Endothelial cell of umbilical vein (primary cell): ENCODE results near the gene OOSP4B. TPM values are rescaled to one million over a fixed set of nuclear protein-coding genes. Genes with fewer than 3 reads are reported as not detected.

Source experiments
- BruUV-seq: library from RNA; stranded (reverse); fragments of 400-500 nt; replicated peaks from 2 replicates; lab custom pipeline; 2021; lab: Mats Ljungman, UMichigan
- CTCF ChIA-PET: fragments of 300-600, 350-600 bp; sonication (Branson Sonifier 250); formaldehyde crosslinking; loops from one replicate; lab custom pipeline; 2021; ENCODE audit warnings: antibody characterized with exemption, inconsistent platforms; lab: Charles Lee
- POLR2A ChIA-PET: fragments of 300-600, 350-600 bp; sonication (Branson Sonifier 250); formaldehyde crosslinking; loops from one replicate; lab custom pipeline; 2021; ENCODE audit warnings: antibody characterized with exemption, inconsistent platforms; lab: Charles Lee
- DNase-seq: peaks from one replicate; pipeline ENCODE4 v3.0.0-alpha.2; 2011; ENCODE audit warnings: low read depth, low spot score
- FAIRE-seq: peaks from 2 replicates; lab custom pipeline; 2011; peaks lifted over from hg19 to GRCh38; lab: Jason Lieb, UNC
- H2AFZ ChIP-seq: 2 replicates; pipeline ENCODE4 v1.6.0; 2012; ENCODE audit warnings: low read depth, low read length, control low read depth, inconsistent platforms
- H3K27ac ChIP-seq: 2 replicates; pipeline ENCODE4 v1.5.1; 2011; ENCODE audit warnings: low read depth, mild to moderate bottlenecking, control low read depth, low read length, moderate library complexity; ENCODE audit not compliant: insufficient read depth
- H3K27me3 ChIP-seq, 2 experiments: 2 replicates each; pipeline versions ENCODE4 v1.6.0 to v1.6.1; 2011; ENCODE audit warnings: low read length in 2 of 2, mixed read lengths in 1 of 2; ENCODE audit not compliant: control insufficient read depth in 2 of 2, insufficient read depth in 2 of 2
- H3K36me3 ChIP-seq, 2 experiments: 2 replicates in 1 of 2; 3 replicates in 1 of 2; pipeline ENCODE4 v1.5.1; 2011; ENCODE audit warnings: low read length in 2 of 2, mild to moderate bottlenecking in 1 of 2, moderate library complexity in 1 of 2; ENCODE audit not compliant: control insufficient read depth in 2 of 2, insufficient read depth in 2 of 2; ENCODE audit errors: extremely low read depth in 1 of 2
- H3K4me1 ChIP-seq: 3 replicates; pipeline ENCODE4 v1.5.1; 2011; ENCODE audit warnings: mild to moderate bottlenecking, low read length; ENCODE audit not compliant: control insufficient read depth, insufficient read depth; ENCODE audit errors: extremely low read depth
- H3K4me2 ChIP-seq: 2 replicates; pipeline ENCODE4 v1.6.1; 2011; ENCODE audit warnings: low read length, control low read depth, mixed read lengths; ENCODE audit not compliant: insufficient read depth
- H3K4me3 ChIP-seq, 3 experiments: fragments of 200-600 bp in 1 of 3; sonication (generic), shearing (Covaris generic) in 1 of 3; replicated peaks in 1 of 3; 2 replicates each; pipeline ENCODE4 v1.5.1; 2011 to 2016; ENCODE audit warnings: control low read depth in 3 of 3, low read length in 3 of 3, mild to moderate bottlenecking in 2 of 3, inconsistent platforms in 1 of 3, low read depth in 1 of 3, moderate library complexity in 1 of 3; ENCODE audit not compliant: insufficient read depth in 1 of 3
- H3K79me2 ChIP-seq: 2 replicates; pipeline ENCODE4 v1.6.0; 2012; ENCODE audit warnings: low read length, inconsistent platforms; ENCODE audit not compliant: control insufficient read depth, insufficient read depth
- H3K9ac ChIP-seq: replicated peaks from 2 replicates; pipeline ENCODE3; 2011; ENCODE audit warnings: low read length, control low read depth; ENCODE audit not compliant: insufficient read depth; ENCODE audit errors: extremely low read depth
- H3K9me1 ChIP-seq: replicated peaks from 3 replicates; pipeline ENCODE4 v1.6.0; 2011; ENCODE audit warnings: mild to moderate bottlenecking, low read length; ENCODE audit not compliant: control insufficient read depth, insufficient read depth; ENCODE audit errors: extremely low read depth
- H3K9me3 ChIP-seq: replicated peaks from 2 replicates; pipeline ENCODE4 v1.5.1; 2012; ENCODE audit warnings: low read length, inconsistent platforms; ENCODE audit not compliant: control insufficient read depth, insufficient read depth
- H4K20me1 ChIP-seq: replicated peaks from 2 replicates; pipeline ENCODE3; 2011; ENCODE audit warnings: mild to moderate bottlenecking, low read length; ENCODE audit not compliant: control insufficient read depth, insufficient read depth; ENCODE audit errors: extremely low read depth
- CTCF ChIP-seq, 2 donors: IDR thresholded peaks; 1 replicate in 1 of 2; 2 replicates in 1 of 2; pipeline ENCODE4 v1.5.1; 2011; ENCODE audit warnings: low read length in 2 of 2, mild to moderate bottlenecking in 2 of 2, moderate library complexity in 2 of 2, control low read depth in 1 of 2, inconsistent platforms in 1 of 2, low read depth in 1 of 2; ENCODE audit not compliant: insufficient read depth in 1 of 2; ENCODE audit errors: extremely low read depth in 1 of 2
- EZH2 ChIP-seq: IDR thresholded peaks from 2 replicates; pipeline ENCODE4 v1.6.1; 2012; ENCODE audit warnings: borderline replicate concordance, low read depth, mild to moderate bottlenecking, moderate library complexity, low read length, inconsistent platforms; ENCODE audit not compliant: severe bottlenecking
- FOS ChIP-seq: IDR thresholded peaks from 2 replicates; pipeline ENCODE4 v1.6.1; 2011; ENCODE audit warnings: mild to moderate bottlenecking, low read length, moderate library complexity, borderline replicate concordance; ENCODE audit not compliant: insufficient read depth
- GATA2 ChIP-seq: IDR thresholded peaks from 2 replicates; pipeline ENCODE4 v1.7.0; 2011; ENCODE audit warnings: low read depth, mild to moderate bottlenecking, moderate library complexity, mixed read lengths, low read length; ENCODE audit not compliant: insufficient read length, insufficient read depth
- JUN ChIP-seq: IDR thresholded peaks from 2 replicates; pipeline ENCODE4 v1.6.1; 2011; ENCODE audit warnings: borderline replicate concordance, low read depth; ENCODE audit not compliant: insufficient read length, insufficient read depth
- MAX ChIP-seq: IDR thresholded peaks from 2 replicates; pipeline ENCODE4 v1.6.1; 2011; ENCODE audit not compliant: insufficient read depth, insufficient read length
- MYC ChIP-seq: IDR thresholded peaks from one replicate; pipeline ENCODE4 v1.6.1; 2011; ENCODE audit warnings: mild to moderate bottlenecking, low read depth, low read length
- POLR2A ChIP-seq: IDR thresholded peaks from 2 replicates; pipeline ENCODE4 v1.6.1; 2012; ENCODE audit warnings: low read depth, mild to moderate bottlenecking, control low read depth, low read length
- POLR2AphosphoS5 ChIP-seq: IDR thresholded peaks from 2 replicates; pipeline ENCODE4 v1.6.1; 2012; ENCODE audit warnings: low read depth, mild to moderate bottlenecking, control low read depth, low read length, moderate library complexity; ENCODE audit not compliant: insufficient read depth
- dilution Hi-C: fragments of 300-500 bp; cut with MboI; formaldehyde crosslinking; loops from one replicate; pipeline ENCODE4 v1.15.0; 2019; ENCODE audit warnings: low sequenced_read_pairs; ENCODE audit not compliant: extremely low pct_ligation_motif_present
- intact Hi-C: fragments of 100-400 bp; cut with micrococcal nuclease; formaldehyde crosslinking; loops from one replicate; pipeline ENCODE4 v1.10.0; 2022
- polyA plus RNA-seq, 4 experiments: library from polyadenylated mRNA; depleted of rRNA in 3 of 4; stranded (reverse) in 3 of 4; unstranded in 1 of 4; fragments of >200 nt; gene quantifications; 2 replicates each; pipeline versions ENCODE4 v1.2.1 to v1.2.3, GENCODE V29; 2011 to 2012; ENCODE audit warnings: missing spikeins in 1 of 4
- total RNA-seq: library from RNA; stranded (reverse); gene quantifications from 2 replicates; pipeline ENCODE4 v1.2.3, GENCODE V29; 2021

The OOSP4B gene
- total and polyA plus RNA-seq, 2 donors (not counting 3 experiments of a cell fraction or from before 2014, with no cell fraction given), result not detected

GRCh38 chr11:60029015-60029632 lies 12.1 kb downstream of the OOSP4B start:
- Histone ChIP-seq H3K9ac (no peak overlapping the region), H3K9me1 (no peaks in the 10 kb centered on the region), H3K4me1 (no peaks in the 10 kb centered on the region), H3K79me2 (no peaks in the 10 kb centered on the region), H3K4me2 (no peak overlapping the region), H4K20me1 (no peaks in the 10 kb centered on the region), H3K27me3 (peaks cover 0 to 2% of the 10 kb centered on the region in 2 experiments), H3K27ac (no peak overlapping the region), H3K9me3 (no peaks in the 10 kb centered on the region), H3K4me3 (no peak overlapping the region), H2AFZ (no peak overlapping the region), H3K36me3 (no peaks in the 10 kb centered on the region)
- ChIA-PET POLR2A (interaction anchor here (0.6 kb wide), 1 partner anchor 196 kb away, joined by 4 read pairs; no protein-coding TSS in a partner anchor), CTCF (no interaction called here)
- no peak for FAIRE-seq
- dilution Hi-C loops (no loop called here), intact Hi-C loops (loop anchor here (10.0 kb wide), 1 partner anchor 796 kb away; no protein-coding TSS in a partner anchor)
- TF ChIP-seq POLR2A (no peak), EZH2 (no peak), FOS (no peak), CTCF (IDR thresholded peaks at IDR 0.05; ENCODE audit: extremely low read depth in 1 of 2, insufficient read depth in 1 of 2, low read depth in 1 of 2, low read length in 2 of 2) (no peak), POLR2AphosphoS5 (no peak), GATA2 (no peak), MYC (no peak), JUN (no peak), MAX (no peak)
- DNase-seq, result no peak
- no TSS peak for BruUV-seq
